MM.1S (cell line): Measurements from ENCODE around the gene ABCC4.

ENCODE experiments used
- DNase-seq: peaks from one replicate; pipeline ENCODE4 v3.0.0-alpha.2; 2015
- H2AFZ ChIP-seq: fragments of 300-600 bp; sonication (generic); 2 replicates; pipeline ENCODE4 v1.6.0; 2016; ENCODE audit warnings: antibody characterized with exemption, low read length
- H3F3A ChIP-seq: fragments of 300-600 bp; sonication (generic); 2 replicates; pipeline ENCODE4 v1.6.1; 2016; ENCODE audit warnings: mild to moderate bottlenecking, antibody characterized with exemption, low read length, moderate library complexity, mixed read lengths; ENCODE audit not compliant: insufficient read depth
- H3K27ac ChIP-seq: fragments of 300-600 bp; sonication (generic); 2 replicates; pipeline ENCODE4 v1.5.1; 2016; ENCODE audit warnings: mild to moderate bottlenecking, low read length
- H3K27me3 ChIP-seq: fragments of 300-600 bp; sonication (generic); replicated peaks from 2 replicates; pipeline ENCODE4 v1.6.0; 2016; ENCODE audit warnings: low read length; ENCODE audit not compliant: insufficient read depth
- H3K36me3 ChIP-seq: fragments of 300-600 bp; sonication (generic); replicated peaks from 2 replicates; pipeline ENCODE4 v1.6.1; 2016; ENCODE audit warnings: mild to moderate bottlenecking, low read length, mixed read lengths; ENCODE audit not compliant: insufficient read depth
- H3K4me1 ChIP-seq: fragments of 300-600 bp; sonication (generic); 2 replicates; pipeline ENCODE4 v1.6.1; 2016; ENCODE audit warnings: low read length, mixed read lengths
- H3K4me2 ChIP-seq: fragments of 300-600 bp; sonication (generic); 2 replicates; pipeline ENCODE4 v1.6.0; 2016; ENCODE audit warnings: low read depth, low read length
- H3K4me3 ChIP-seq: fragments of 300-600 bp; sonication (generic); 2 replicates; pipeline ENCODE4 v1.5.1; 2016; ENCODE audit warnings: low read length, mixed read lengths
- H3K79me2 ChIP-seq: fragments of 300-600 bp; sonication (generic); 2 replicates; pipeline ENCODE4 v1.6.1; 2016; ENCODE audit warnings: mixed run types, low read length, mixed read lengths
- H3K9ac ChIP-seq: fragments of 300-600 bp; sonication (generic); 2 replicates; pipeline ENCODE4 v1.6.1; 2016; ENCODE audit warnings: low read length, mixed read lengths
- H3K9me2 ChIP-seq: fragments of 300-600 bp; sonication (generic); replicated peaks from 2 replicates; pipeline ENCODE4 v1.6.1; 2016; ENCODE audit warnings: mild to moderate bottlenecking, low read length, mixed read lengths; ENCODE audit not compliant: insufficient read depth
- H3K9me3 ChIP-seq: fragments of 300-600 bp; sonication (generic); replicated peaks from 2 replicates; pipeline ENCODE4 v1.6.1; 2016; ENCODE audit warnings: mild to moderate bottlenecking, low read length, mixed read lengths; ENCODE audit not compliant: insufficient read depth
- H4K20me1 ChIP-seq: fragments of 300-600 bp; sonication (generic); 2 replicates; pipeline ENCODE4 v1.6.1; 2016; ENCODE audit warnings: mild to moderate bottlenecking, low read length, moderate library complexity, mixed read lengths; ENCODE audit not compliant: insufficient read depth
- CTCF ChIP-seq: fragments of 300-600 bp; sonication (generic); IDR thresholded peaks from 2 replicates; pipeline ENCODE4 v1.5.1; 2016; ENCODE audit warnings: antibody characterized with exemption, low read length, mixed read lengths
- EZH2 ChIP-seq: fragments of 300-600 bp; sonication (generic); optimal IDR thresholded peaks from 2 replicates; pipeline ENCODE3; 2017; ENCODE audit warnings: low read depth, mild to moderate bottlenecking, antibody characterized with exemption, low read length, mixed read lengths
- EZH2phosphoT487 ChIP-seq: fragments of 300-600 bp; sonication (generic); IDR thresholded peaks from 2 replicates; pipeline ENCODE4 v1.6.1; 2018; ENCODE audit warnings: antibody characterized with exemption, low read length

The ABCC4 gene

DNA sequence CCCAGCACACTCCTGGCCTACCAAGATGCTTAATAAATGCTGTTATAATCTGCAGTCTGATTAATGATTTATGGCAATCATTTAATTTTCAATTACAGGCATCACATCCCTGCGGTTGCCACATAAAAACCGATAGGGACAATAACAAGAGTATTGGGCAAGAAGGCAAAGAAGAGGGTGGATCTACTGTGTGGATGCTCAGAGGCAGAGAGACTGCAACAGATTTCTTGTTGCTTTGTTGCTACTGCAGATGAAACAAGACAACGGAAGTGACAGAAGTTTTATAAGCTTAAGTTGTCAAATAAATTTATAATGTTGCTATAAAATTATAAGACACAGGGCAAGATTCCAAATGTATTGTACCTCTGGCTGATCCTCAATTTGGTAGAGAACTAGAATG lies 154.8 kb downstream of the ABCC4 start:
- TF ChIP-seq CTCF (no peak), EZH2phosphoT487 (no peak), EZH2 (no peak)
- Histone ChIP-seq H3K4me2 (no peak overlapping the region), H3K36me3 (no peaks in the 10 kb centered on the region), H3F3A (no peaks in the 10 kb centered on the region), H3K9me2 (no peaks in the 10 kb centered on the region), H3K79me2 (no peaks in the 10 kb centered on the region), H3K9me3 (no peaks in the 10 kb centered on the region), H4K20me1 (no peaks in the 10 kb centered on the region), H3K9ac (no peak overlapping the region), H3K27me3 (no peaks in the 10 kb centered on the region), H2AFZ (no peak overlapping the region), H3K4me1 (no peaks in the 10 kb centered on the region), H3K4me3 (no peak overlapping the region), H3K27ac (no peak overlapping the region)
- no peak for DNase-seq

DNA sequence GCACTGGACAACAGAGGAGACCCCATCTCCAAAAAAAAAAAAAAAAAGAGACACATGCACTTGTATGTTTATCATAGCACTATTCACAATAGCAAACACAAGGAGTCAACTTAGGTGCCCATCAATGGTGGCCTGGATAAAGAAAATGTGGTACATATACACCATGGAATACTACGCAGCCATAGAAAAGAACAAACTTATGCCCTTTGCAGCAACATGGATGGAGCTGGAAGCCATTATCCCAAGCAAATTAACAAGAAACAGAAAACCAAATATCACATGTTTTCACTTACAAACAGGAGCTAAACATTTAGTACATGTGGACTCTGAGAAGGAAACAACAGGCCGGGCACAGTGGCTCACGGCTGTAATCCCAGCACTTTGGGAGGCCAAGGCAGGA lies 155.7 kb downstream of the ABCC4 start:
- no peak for DNase-seq
- no peak overlapping the region for H3K27ac ChIP-seq
- no peaks in the 10 kb centered on the region for H4K20me1 ChIP-seq
- H3F3A ChIP-seq, result no peaks in the 10 kb centered on the region
- H3K4me1 ChIP-seq, result no peaks in the 10 kb centered on the region
- H3K9ac ChIP-seq, result no peak overlapping the region
- no peaks in the 10 kb centered on the region for H3K27me3 ChIP-seq
- H3K9me3 ChIP-seq, result no peaks in the 10 kb centered on the region
- TF ChIP-seq CTCF (no peak), EZH2phosphoT487 (no peak), EZH2 (no peak)
- H3K36me3 ChIP-seq, result no peaks in the 10 kb centered on the region
- no peak overlapping the region for H3K4me2 ChIP-seq
- H3K79me2 ChIP-seq, result no peaks in the 10 kb centered on the region
- H2AFZ ChIP-seq, result no peak overlapping the region
- H3K9me2 ChIP-seq, result no peaks in the 10 kb centered on the region
- H3K4me3 ChIP-seq, result no peak overlapping the region

DNA sequence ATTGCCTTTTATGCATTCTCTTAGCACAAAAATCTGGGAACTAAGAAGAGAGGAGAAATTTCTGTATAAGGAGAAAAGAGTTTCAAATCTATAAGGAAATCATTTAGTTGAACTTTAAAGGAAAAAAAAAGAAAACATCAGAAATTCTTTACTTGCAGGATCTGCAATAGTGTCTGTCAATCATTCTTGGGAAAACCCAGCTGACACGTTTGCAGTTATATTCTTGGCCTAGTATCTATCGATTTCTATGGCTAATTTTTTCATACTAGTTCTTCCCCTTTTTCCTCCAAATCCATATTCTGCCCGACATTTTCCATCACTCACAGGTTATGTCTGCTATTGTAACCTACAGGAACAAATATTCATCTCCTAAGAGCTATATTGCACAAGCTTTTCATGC lies 160.7 kb downstream of the ABCC4 start:
- H3K9ac ChIP-seq, result no peak overlapping the region
- no peaks in the 10 kb centered on the region for H3K9me3 ChIP-seq
- H2AFZ ChIP-seq, result no peak overlapping the region
- no peaks in the 10 kb centered on the region for H3K79me2 ChIP-seq
- no peak overlapping the region for H3K4me2 ChIP-seq
- H3F3A ChIP-seq, result no peaks in the 10 kb centered on the region
- no peaks in the 10 kb centered on the region for H3K27me3 ChIP-seq
- no peaks in the 10 kb centered on the region for H3K4me1 ChIP-seq
- no peak overlapping the region for H3K4me3 ChIP-seq
- no peaks in the 10 kb centered on the region for H3K36me3 ChIP-seq
- H3K27ac ChIP-seq, result no peak overlapping the region
- H3K9me2 ChIP-seq, result no peaks in the 10 kb centered on the region
- no peak for TF ChIP-seq EZH2phosphoT487
- no peak for TF ChIP-seq EZH2
- no peak for TF ChIP-seq CTCF
- no peak for DNase-seq
- no peaks in the 10 kb centered on the region for H4K20me1 ChIP-seq
